ENCODE data around the gene RNF43. TPM values are rescaled to one million over a fixed set of nuclear protein-coding genes. Genes with fewer than 3 reads are reported as not detected.

The RNF43 gene
- polyA plus RNA-seq, 3 donors, result 0.16 to 4.8 TPM; not detected in 1

DNA sequence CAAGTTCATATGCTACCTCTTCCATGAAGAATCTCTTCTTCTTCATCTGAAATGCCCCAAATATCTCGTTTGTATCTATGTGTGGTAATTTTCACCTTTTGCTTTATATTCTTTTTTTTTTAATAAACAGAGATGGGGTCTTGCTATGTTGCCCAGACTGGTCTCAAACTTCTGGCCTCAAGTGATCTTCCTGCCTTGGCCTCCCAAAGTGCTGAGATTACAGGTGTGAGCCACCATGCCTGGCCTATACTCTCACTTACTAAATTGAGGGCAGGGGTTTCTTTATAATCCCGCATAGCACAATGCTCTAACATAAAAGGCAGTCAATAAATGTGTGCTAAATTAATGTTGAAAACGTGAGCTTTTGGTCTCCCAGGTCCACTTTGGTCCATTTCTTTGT is 30.6 kb downstream of the RNF43 start:
- WGBS, 3 donors, result 82 to 87% (median 86%) methylated on average over 3 of the region's 3 CpGs
- H3K27ac ChIP-seq (ENCODE audit: low read depth, low read length), result no peak overlapping the region

DNA sequence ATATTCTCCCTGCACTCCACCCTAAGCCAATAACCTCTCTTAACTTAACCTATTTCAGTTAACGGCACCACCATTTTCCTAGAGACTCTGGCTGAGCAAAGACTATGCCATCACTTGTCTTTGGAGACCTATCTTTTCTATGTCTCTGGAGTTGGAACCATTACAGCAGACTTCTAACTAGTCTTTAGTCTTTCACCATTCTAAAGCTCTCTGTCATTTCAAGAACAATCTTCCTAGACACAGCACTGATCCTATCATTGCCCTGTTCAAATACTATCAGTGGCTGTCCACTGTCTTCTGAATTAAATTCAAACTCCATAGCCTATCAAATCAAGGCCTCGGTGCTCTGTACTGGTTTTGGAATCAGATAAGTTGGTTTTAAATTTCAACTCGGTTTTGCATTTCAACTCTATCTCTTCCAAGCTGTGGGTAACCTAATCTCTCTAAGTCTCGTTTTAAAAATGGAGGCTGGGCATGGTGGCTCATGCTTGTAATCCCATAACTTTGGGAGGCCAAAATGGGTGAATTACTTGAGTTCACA is 31.9 kb downstream of the RNF43 start:
- H3K27ac ChIP-seq (ENCODE audit: low read depth, low read length), result no peak overlapping the region
- WGBS, 3 donors, result 47 to 73% (median 65%) methylated on average over 4 of the region's 4 CpGs

DNA sequence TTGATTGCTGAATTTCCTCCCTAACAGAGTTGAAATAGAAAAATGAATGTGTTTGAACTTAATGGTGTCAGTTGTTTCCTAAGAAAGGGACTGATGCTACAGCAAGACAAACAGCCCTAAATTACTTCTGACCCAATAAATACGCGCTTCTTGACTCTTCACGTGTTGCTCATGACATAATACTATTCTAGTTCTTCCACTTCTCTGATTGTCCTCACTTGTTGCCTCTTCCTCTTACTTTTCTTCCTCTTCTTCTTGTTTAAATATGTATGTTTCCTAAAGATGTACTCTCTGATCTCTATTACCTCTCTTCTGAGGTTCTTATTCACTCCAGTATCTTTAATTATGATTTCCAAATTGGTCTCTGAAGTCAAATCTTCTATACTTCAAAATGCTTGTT is 32.4 kb downstream of the RNF43 start:
- 51 to 89% (median 58%) methylated on average over 3 of the region's 3 CpGs for WGBS, 3 donors
- no peak overlapping the region for H3K27ac ChIP-seq (ENCODE audit: low read depth, low read length)

DNA sequence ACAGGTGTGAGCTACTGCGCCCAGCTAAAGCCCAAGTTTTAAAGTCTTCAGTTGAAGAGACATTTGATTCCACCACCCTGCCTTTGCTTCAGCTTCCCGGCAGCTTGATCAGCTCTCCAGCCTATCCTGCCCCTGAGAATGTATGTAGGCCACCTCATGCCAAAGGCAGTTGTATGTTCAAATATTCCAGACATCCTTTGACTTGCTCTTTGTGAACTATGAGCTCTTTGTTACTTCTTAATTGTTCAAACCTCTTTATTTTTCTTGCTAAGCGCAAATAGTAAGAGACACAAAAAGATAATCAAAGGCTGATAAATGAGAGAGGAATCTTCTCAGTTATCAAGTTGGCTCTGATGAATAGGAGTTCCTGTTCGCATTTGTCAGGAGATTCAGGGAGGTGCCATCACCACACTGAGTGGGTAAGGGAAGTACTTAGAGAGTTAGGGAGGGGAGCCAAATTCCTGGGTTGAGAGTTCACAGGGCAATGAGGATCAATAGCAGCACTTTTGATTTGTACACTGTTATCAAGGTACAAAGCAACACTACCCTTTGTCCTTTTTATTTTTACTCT is 33.4 kb downstream of the RNF43 start:
- H3K27ac ChIP-seq (ENCODE audit: low read depth, low read length), result no peak overlapping the region
- 74 to 79% (median 76%) methylated on average over 4 of the region's 4 CpGs for WGBS, 3 donors

DNA sequence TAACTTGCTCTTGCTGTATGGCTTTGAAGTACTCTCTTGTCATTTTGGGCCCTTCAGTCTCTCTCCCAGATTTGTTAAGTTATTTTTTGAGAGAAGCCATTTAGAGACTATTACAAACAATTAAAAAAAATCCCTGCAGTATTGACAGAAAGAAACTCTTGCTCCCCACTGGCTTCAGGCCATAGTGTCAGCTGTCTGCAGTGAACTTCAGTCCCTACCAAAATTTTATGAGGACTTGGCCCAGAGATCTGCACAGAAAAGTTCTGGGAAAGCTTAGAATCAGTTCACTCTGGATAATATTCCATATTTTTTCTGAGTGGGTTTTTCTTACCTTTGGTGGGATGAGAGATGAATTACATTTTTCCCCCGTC is 34.5 kb downstream of the RNF43 start:
- H3K27ac ChIP-seq (ENCODE audit: low read depth, low read length), result no peak overlapping the region
- WGBS, 3 donors, result 88 to 97% (median 91%) methylated on average over 1 of the region's 1 CpG

DNA sequence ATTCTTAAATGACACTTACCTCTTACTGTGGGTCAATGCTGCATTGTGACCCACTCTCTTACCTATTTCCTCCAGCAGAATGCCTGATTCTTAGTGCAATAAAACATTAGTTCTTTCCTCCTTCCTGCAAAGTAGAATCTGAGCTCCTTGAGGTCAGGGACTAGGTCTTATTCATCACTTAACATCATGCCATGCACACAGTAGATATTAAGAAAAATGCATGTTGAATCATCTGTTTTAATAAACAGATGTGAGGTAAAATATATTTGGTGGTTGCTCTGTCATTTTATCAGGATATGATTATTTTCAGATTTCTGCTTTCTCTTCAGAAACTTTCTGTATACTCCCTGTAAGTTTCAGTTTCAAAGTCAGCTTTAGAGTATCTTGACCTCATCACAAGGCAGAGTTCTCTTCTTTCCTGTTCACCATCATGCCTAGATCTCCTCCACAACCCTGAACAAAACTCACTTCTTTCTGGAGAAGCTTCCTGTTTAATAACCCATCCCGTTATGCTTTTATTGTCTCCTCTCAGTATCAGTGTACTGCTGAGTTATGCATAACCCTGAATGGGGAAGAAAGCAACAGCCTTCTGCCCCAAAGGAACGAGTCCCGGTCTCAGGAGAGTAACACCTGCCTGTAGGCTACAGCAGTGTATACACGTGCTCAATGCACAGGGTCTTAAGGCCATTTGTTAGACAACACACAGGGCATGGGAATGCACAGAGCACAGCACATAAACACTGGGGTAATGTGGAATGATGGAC is 35.0 kb downstream of the RNF43 start:
- H3K27ac ChIP-seq (ENCODE audit: low read depth, low read length), result no peak overlapping the region
- 18 to 53% (median 43%) methylated on average over 4 of the region's 4 CpGs for WGBS, 3 donors

DNA sequence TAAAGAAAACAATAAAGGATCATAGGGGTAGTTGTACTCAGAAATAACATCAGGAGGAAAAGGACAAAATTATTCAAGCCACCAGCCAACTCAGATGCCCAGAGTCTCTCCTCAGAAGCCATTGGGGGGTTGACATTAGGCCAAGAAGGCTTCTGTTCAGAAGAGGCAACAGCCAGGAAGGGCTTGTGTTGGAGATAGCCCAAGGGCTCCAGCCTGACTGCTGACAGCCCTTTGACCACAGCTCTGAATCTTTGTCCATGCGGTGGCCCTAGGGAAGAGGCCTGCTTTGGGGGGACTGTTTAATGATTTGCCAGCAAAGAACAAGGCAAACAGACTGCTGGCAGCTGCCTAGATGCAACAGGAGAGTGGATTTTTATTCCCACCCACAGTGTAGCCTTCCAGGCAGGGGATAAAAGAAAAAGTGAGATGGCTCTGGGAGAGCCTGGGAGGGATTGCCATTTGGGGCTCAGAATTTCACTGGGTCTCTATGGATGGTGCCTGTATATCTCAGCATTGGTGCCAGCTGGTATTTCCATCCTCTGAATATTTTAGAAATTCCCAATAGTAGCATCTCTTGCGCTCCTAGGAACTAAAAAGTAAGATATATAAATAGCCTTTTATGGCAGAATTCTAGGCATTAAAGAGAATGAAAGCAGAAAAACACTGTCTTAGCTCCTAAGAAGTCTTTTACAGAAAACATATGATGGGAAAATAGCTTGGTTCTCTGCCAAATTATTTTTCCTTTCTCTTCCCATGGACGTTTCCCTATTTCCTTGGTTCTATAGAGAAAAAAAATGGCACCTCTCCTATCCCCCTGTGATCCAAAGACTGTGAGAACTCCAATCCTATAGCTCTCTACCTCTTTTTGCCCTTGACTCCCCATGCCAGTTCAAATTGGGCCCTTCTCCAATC is 36.0 kb downstream of the RNF43 start:
- WGBS, 3 donors, result 20 to 64% (median 49%) methylated on average over 3 of the region's 3 CpGs
- no peak overlapping the region for H3K27ac ChIP-seq (ENCODE audit: low read depth, low read length)

DNA sequence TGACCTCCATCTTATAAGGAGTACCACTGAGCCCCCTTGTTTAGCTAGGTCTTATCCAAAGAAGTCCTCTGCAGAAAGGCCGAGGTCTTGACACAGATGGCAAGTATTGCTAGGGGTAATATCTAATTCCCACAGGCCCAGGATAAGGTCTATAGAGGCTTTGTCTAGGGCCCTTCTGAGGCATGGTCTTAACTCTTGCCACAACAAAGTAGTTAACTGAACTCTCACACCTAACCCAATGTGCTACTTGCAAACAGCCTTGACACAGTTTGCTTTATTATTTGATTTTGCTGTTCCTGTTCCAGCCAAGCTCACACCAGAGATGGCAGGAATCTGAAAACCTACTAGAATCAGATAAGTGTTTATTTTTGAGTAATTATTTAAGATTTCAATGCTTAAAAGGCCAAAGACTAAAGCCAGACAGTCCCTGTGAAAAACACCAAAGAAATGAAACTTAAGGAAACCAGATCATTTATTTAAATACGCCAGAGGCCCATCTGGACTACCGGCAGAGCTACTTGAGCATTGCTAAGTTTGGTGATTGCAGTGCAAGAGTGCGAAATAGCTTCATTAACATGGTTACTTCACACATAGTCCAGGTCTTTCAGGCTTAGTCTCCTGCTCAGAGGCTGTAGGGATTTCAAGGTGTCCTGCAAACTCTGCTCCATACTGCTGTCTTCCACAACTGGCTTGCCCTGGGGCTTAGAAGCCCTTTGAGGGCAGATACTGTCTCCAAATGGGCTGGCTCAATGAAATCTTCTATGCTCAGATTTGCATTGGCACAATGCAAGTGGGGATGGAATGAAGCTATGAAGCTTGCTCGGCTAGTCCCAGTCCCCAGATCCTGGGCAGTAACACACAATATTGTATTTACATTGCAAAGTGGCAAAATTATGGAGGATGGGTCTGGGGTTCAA is 36.9 kb downstream of the RNF43 start:
- 52 to 94% (median 94%) methylated on average over 5 of the region's 5 CpGs for WGBS, 3 donors

DNA sequence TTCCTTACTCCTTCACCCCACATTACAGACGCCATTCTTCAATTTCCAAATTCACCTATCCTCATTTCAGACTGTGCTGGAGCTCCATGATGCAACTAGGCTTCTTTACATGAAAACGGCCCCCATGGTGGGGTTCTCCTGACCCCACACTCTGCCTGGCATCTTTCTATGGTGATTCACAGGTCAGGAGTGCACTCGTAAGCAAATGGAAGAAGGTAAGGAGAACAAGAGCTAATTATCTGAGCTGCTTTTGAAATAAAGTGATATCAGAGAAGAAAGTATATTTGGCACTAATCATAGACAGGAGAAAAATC is 37.9 kb downstream of the RNF43 start:
- WGBS, 3 donors, result 67 to 84% (median 71%) methylated on average over 3 of the region's 3 CpGs
- H3K27ac ChIP-seq (ENCODE audit: low read depth, low read length), result no peak overlapping the region

More for the DNA sequence above, 36.9 kb downstream of the RNF43 start:
- H3K27ac ChIP-seq (ENCODE audit: low read depth, low read length), result no peak overlapping the region

DNA sequence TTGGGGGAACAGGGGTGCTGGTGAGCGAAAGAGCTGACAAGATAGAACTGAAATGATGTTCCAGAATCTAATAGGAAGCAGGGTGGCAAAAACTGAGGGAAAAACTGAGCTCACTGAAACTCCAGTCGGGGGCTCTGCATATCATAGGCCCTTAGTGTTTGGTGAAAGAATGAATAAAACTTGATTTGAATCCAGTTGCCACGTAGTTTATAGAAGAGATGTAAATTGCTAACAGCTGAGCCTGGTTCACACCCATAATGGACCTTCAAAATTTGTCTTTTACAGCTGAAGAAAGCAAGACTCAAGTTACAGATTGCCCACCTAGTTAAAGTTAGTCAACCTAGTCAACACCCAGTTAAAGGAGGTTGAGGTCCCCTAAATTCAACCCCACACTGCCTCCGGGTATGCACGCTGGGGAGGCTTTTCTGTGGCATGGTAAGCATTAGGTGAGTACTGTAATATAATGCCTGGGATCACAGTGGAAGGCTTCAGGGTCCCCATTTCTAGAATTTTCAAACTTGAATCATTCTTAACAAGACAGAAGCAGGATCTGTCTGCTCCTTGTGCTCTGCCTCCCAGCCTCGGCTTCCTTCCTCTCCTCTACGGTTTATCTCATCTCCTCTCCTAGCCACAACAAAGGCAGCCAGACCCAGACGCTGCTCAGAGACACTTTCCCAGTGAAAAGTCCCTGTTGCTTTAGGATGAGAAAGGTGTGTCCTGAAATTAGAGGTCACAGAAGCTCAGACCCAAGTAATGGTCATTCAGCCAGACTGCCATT is 38.4 kb downstream of the RNF43 start:
- 54 to 88% (median 55%) methylated on average over 8 of the region's 8 CpGs for WGBS, 3 donors
- no peak overlapping the region for H3K27ac ChIP-seq (ENCODE audit: low read depth, low read length)

DNA sequence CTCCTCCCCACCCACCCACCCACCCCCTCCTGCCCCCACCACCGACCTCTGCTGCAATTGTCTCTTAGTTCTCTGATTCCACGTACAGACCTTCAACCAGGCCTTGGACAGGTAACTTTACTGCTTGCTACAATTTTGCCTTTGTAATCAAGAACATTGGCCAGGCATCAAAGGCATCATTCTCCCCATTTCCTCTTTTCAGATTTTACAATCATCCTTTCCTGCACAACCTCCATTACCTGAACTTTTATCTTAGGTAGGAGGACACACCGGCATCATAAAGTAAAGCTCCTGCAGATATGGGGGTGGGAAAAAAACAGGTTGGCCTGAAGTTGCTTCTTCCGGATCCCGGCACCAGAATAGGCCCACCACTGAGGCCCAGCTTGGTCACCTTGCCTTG is 39.7 kb downstream of the RNF43 start:
- H3K27ac ChIP-seq (ENCODE audit: low read depth, low read length), result no peak overlapping the region
- 72 to 82% (median 77%) methylated on average over 5 of the region's 5 CpGs for WGBS, 3 donors

DNA sequence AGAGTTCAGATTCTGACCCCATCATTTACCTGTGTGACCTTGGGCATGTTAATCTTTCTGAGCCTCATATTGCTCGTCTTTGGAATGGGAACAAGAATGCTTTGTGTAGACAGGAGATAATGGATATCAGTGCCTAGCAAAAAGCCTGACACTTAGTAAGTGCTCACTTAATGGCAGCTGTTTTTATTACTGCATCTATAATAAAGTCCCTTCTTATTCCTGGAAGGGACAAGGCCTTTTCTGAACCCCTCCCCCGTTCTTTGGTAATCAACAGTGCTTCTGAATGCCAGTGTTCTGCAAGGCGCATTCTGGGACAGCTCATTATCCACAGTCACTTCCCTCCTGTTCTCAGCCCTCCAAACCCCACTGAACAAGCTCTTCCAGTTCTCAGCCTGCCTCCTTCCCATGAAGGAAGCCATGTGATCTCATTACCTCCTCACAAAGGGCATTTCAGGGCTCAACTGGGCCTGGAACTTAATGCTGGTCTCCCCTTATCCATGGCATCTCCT is 40.2 kb downstream of the RNF43 start:
- no peak overlapping the region for H3K27ac ChIP-seq (ENCODE audit: low read depth, low read length)

DNA sequence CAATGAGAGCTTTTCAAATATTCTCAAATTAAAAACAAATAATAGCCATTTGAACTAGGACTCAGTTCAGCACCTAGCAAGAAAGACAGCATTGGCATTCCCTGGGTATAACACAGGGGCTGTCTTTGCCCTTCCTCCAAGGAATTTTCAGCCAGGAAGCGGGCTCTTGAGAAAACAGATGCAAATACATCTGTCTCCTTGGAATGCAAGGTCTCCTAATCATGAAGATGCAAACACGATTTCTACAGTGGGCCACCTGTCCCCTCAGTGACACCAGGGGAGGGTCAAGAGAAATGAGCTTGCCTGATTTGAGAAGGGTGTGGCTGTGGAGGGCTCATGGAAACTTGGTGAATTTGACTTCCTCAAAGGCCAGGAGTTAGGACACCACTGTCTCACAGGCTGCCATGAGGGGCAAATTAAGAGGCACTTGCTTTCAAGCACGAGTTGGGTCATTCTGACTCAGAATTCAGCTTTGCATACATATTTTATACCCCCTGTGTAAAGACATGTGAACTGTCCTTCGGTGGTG is 40.8 kb downstream of the RNF43 start:
- H3K27ac ChIP-seq (ENCODE audit: low read depth, low read length), result no peak overlapping the region
- WGBS, 3 donors, result 57 to 73% (median 71%) methylated on average over 4 of the region's 4 CpGs

More for the DNA sequence above, 40.2 kb downstream of the RNF43 start:
- WGBS, 3 donors, result 48 to 77% (median 69%) methylated on average over 3 of the region's 3 CpGs

DNA sequence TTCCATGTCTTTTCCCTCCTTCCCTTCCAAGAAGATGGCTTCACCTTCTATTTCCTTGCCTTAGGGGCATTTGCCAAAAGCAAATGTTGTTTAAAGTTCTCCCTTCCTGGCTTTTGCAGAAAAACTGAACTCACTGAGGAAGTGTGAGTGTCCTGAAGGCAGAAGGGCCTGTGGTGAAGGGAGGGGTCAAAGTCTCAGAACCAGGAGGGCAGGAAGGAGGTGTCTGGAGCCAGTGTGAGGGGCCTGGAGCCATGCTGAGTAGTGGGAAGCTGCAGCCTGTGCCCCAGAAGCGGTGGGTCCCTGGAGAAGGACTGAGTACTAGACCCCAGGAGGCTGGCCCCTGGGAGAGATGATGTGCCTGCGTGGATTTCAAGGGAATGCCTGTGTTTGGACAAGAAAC is 41.5 kb downstream of the RNF43 start:
- H3K27ac ChIP-seq (ENCODE audit: low read depth, low read length), result no peak overlapping the region
- WGBS, 3 donors, result 70 to 91% (median 72%) methylated on average over 2 of the region's 2 CpGs

DNA sequence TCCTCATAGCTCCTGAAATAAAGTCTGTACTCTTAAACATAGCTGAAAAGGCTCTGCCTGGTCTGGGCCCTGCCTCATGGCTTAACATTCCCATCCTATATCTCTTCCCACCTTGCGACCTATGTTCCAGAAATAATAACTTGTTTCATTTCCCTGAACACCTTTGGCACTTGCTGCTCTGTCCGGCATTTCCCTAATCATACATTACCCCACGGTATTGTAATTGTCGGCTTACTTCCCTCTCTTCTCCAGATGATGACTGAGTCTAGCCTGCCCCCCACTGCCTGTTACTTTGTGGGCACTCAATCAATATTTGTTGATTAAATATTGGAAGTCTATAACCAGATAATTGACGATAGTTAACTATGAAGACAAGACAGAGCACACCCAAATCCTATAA is 42.1 kb downstream of the RNF43 start:
- H3K27ac ChIP-seq (ENCODE audit: low read depth, low read length), result no peak overlapping the region
- 60 to 68% (median 61%) methylated on average over 5 of the region's 5 CpGs for WGBS, 3 donors

DNA sequence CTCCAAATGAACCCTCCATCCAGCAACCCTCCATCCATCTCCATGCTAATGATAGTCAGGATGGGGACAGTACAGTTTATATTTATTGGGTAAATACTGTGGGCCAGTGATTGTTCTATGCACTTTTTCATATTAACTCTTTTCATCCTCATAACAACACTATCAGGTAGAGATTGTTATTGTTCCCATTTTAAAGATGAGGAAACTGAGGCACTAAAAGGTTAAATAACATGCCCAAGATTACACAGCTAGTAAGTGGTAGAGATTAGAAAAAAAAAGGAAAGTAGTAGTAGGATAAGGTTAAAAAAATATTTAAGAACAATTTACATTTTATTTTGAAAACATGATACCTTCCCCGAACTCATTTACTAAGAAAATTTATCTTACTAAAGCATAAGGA is 43.4 kb downstream of the RNF43 start:
- WGBS, 3 donors, result 92 to 98% (median 93%) methylated on average over 1 of the region's 1 CpG
- H3K27ac ChIP-seq (ENCODE audit: low read depth, low read length), result no peak overlapping the region

DNA sequence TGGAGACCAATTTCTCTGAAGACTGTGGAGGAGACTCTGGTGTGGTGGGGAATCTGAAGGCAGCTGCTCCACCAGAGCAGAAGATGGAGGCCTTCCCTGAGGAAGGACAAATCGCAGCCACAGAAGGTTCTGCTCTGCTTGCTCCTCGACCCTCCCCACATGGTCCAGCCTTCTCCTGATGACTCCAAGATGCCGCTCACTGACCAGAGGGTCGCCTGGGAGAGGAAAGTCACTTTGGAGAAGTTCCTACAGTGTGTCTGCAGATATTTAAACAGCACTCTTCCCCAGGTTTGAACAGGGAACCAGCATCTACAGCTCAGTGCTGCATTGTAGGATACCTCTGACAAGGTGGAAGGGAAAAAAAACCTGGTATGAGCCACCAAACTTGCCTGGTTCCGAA is 44.3 kb downstream of the RNF43 start:
- WGBS, 3 donors, result 78 to 93% (median 86%) methylated on average over 5 of the region's 5 CpGs
- H3K27ac ChIP-seq (ENCODE audit: low read depth, low read length), result no peak overlapping the region

Measured in adipose tissue (tissue), 3 donors.